HCT116 (cell line): ENCODE measurements around the gene SLC12A4. TPM values are rescaled to one million over a fixed set of nuclear protein-coding genes. Genes with fewer than 3 reads are reported as not detected.

Experiments used
- ATAC-seq: fragments of 200-7000 bp; cut with Tn5 transposase; 2 replicates; pipeline ENCODE4 v1.9.1; 2020; ENCODE audit warnings: mild to moderate bottlenecking, moderate library complexity
- BruUV-seq: library from RNA; stranded (reverse); fragments of 400-500 nt; replicated peaks from 2 replicates; lab custom pipeline; 2021; lab: Mats Ljungman, UMichigan
- CTCF ChIA-PET: fragments of 300-600 bp; sonication (Branson Sonifier 250); formaldehyde crosslinking; loops from one replicate; lab custom pipeline; 2021; ENCODE audit warnings: antibody characterized with exemption; lab: Charles Lee
- POLR2A ChIA-PET: fragments of 300-600, 350-600 bp; sonication (Branson Sonifier 250); formaldehyde crosslinking; loops from one replicate; lab custom pipeline; 2021; ENCODE audit warnings: antibody characterized with exemption; lab: Charles Lee
- RAD21 ChIA-PET, 2 experiments: fragments of 300-600 bp; sonication (Branson Sonifier 250); formaldehyde crosslinking; loops; one replicate each; lab custom pipeline; 2023; ENCODE audit warnings: low total read pairs in 2 of 2; ENCODE audit not compliant: uncharacterized antibody in 2 of 2, unreplicated experiment in 2 of 2, low non-redundant PET in 1 of 2; lab: Charles Lee
- DNase-seq: peaks from one replicate; pipeline ENCODE4 v3.0.0-alpha.2; 2010; ENCODE audit warnings: low read depth, low spot score
- H2AFZ ChIP-seq: fragments of 200-600 bp; shearing (Covaris generic), sonication (generic); 2 replicates; pipeline ENCODE4 v1.6.1; 2017; ENCODE audit warnings: low read depth, mixed run types, mixed read lengths, antibody characterized with exemption, low read length; ENCODE audit not compliant: poor library complexity, severe bottlenecking
- H3K27ac ChIP-seq: 2 replicates; pipeline ENCODE4 v1.5.1; 2012; ENCODE audit warnings: low read depth, low read length
- H3K27me3 ChIP-seq: fragments of 200-600 bp; sonication (generic); 2 replicates; pipeline ENCODE4 v1.6.1; 2016; ENCODE audit warnings: mixed run types, low read length, mixed read lengths; ENCODE audit not compliant: insufficient read depth
- H3K36me3 ChIP-seq, 2 experiments: fragments of 200-500 bp in 1 of 2; fragments of 200-600 bp in 1 of 2; sonication (Bioruptor generic) in 1 of 2; sonication (generic) in 1 of 2; 2 replicates each; pipeline versions ENCODE4 v1.5.1 to v1.6.1; 2014 to 2016; ENCODE audit warnings: low read length in 2 of 2, inconsistent platforms in 1 of 2, mixed read lengths in 1 of 2, mixed run types in 1 of 2; ENCODE audit not compliant: insufficient read depth in 2 of 2, control insufficient read depth in 1 of 2
- H3K4me1 ChIP-seq, 2 experiments: fragments of 200-600 bp in 1 of 2; sonication (generic) in 1 of 2; 2 replicates each; pipeline versions ENCODE4 v1.5.1 to v1.6.1; 2012 to 2017; ENCODE audit warnings: low read length in 2 of 2, inconsistent platforms in 1 of 2, mild to moderate bottlenecking in 1 of 2, mixed read lengths in 1 of 2, mixed run types in 1 of 2, moderate library complexity in 1 of 2; ENCODE audit not compliant: insufficient read depth in 2 of 2, control insufficient read depth in 1 of 2
- H3K4me2 ChIP-seq: fragments of 200-600 bp; sonication (generic); 2 replicates; pipeline ENCODE4 v1.6.1; 2017; ENCODE audit warnings: mixed run types, low read length, mixed read lengths
- H3K4me3 ChIP-seq, 2 experiments: fragments of 200-600 bp in 1 of 2; sonication (generic) in 1 of 2; replicated peaks in 1 of 2; 2 replicates each; pipeline ENCODE4 v1.5.1; 2011 to 2016; ENCODE audit warnings: low read length in 2 of 2, control low read depth in 1 of 2, low read depth in 1 of 2, mild to moderate bottlenecking in 1 of 2, mixed read lengths in 1 of 2, mixed run types in 1 of 2
- H3K79me2 ChIP-seq: fragments of 200-600 bp; sonication (generic); 2 replicates; pipeline ENCODE4 v1.6.1; 2017; ENCODE audit warnings: mild to moderate bottlenecking, mixed run types, low read length, moderate library complexity, mixed read lengths; ENCODE audit not compliant: insufficient read depth
- H3K9ac ChIP-seq: fragments of 200-600 bp; sonication (generic); 2 replicates; pipeline ENCODE4 v1.6.1; 2016; ENCODE audit warnings: low read length, mixed read lengths
- H3K9me2 ChIP-seq: fragments of 200-600 bp; sonication (generic), shearing (Covaris generic); 2 replicates; pipeline ENCODE4 v1.6.1; 2017; ENCODE audit warnings: mixed run types, mild to moderate bottlenecking, moderate library complexity; ENCODE audit not compliant: insufficient read depth
- H3K9me3 ChIP-seq, 2 experiments: fragments of 200-500 bp in 1 of 2; fragments of 200-600 bp in 1 of 2; sonication (Bioruptor generic) in 1 of 2; sonication (generic) in 1 of 2; 2 replicates each; pipeline ENCODE4 v1.6.1; 2014 to 2017; ENCODE audit warnings: low read length in 2 of 2, mixed read lengths in 2 of 2, inconsistent platforms in 1 of 2, low read depth in 1 of 2, mild to moderate bottlenecking in 1 of 2, mixed run types in 1 of 2, moderate library complexity in 1 of 2; ENCODE audit not compliant: control insufficient read depth in 1 of 2, insufficient read depth in 1 of 2
- H4K20me1 ChIP-seq: fragments of 200-600 bp; sonication (generic), shearing (Covaris generic); 2 replicates; pipeline ENCODE4 v1.6.1; 2017; ENCODE audit warnings: mixed run types, mild to moderate bottlenecking, moderate library complexity; ENCODE audit not compliant: insufficient read depth
- CTCF ChIP-seq, 3 experiments: fragments of 200-600 bp in 1 of 3; sonication (generic) in 1 of 3; IDR thresholded peaks in 2 of 3; conservative IDR thresholded peaks in 1 of 3; 2 replicates each; pipeline ENCODE4 v1.5.1; 2012 to 2017; ENCODE audit warnings: low read depth in 2 of 3, low read length in 2 of 3, antibody characterized with exemption in 1 of 3, borderline replicate concordance in 1 of 3, control low read depth in 1 of 3, mild to moderate bottlenecking in 1 of 3, mixed read lengths in 1 of 3, mixed run types in 1 of 3, moderate library complexity in 1 of 3; ENCODE audit not compliant: insufficient read depth in 1 of 3
- EGR1 ChIP-seq: IDR thresholded peaks from 2 replicates; pipeline ENCODE4 v1.6.1; 2012; ENCODE audit warnings: low read depth
- ELF1 ChIP-seq: IDR thresholded peaks from 2 replicates; pipeline ENCODE4 v1.6.1; 2012; ENCODE audit warnings: low read depth, borderline replicate concordance
- EZH2 ChIP-seq: fragments of 200-600 bp; sonication (generic); IDR thresholded peaks from 2 replicates; pipeline ENCODE4 v1.6.1; 2017; ENCODE audit warnings: antibody characterized with exemption, mixed run types
- EZH2phosphoT487 ChIP-seq: fragments of 200-600 bp; IDR thresholded peaks from 2 replicates; pipeline ENCODE4 v1.6.1; 2018; ENCODE audit warnings: antibody characterized with exemption, borderline replicate concordance
- FOSL1 ChIP-seq: IDR thresholded peaks from 2 replicates; pipeline ENCODE4 v1.6.1; 2012; ENCODE audit warnings: low read depth
- POLR2A ChIP-seq: IDR thresholded peaks from 2 replicates; pipeline ENCODE4 v1.7.0; 2011; ENCODE audit warnings: borderline replicate concordance; ENCODE audit not compliant: insufficient read depth, insufficient read length; ENCODE audit errors: extremely low read depth
- POLR2AphosphoS5 ChIP-seq: IDR thresholded peaks from 2 replicates; pipeline ENCODE4 v1.6.1; 2011; ENCODE audit warnings: mild to moderate bottlenecking, low read depth, low read length, moderate library complexity
- RAD21 ChIP-seq: IDR thresholded peaks from 2 replicates; pipeline ENCODE4 v1.6.1; 2012; ENCODE audit warnings: low read depth, mild to moderate bottlenecking
- SIN3A ChIP-seq: IDR thresholded peaks from 2 replicates; pipeline ENCODE4 v1.6.1; 2012; ENCODE audit warnings: low read depth
- SP1 ChIP-seq: IDR thresholded peaks from 2 replicates; pipeline ENCODE4 v1.6.1; 2012; ENCODE audit warnings: low read depth
- TCF7L2 ChIP-seq: IDR thresholded peaks from 2 replicates; pipeline ENCODE4 v1.7.0; 2011; ENCODE audit warnings: borderline replicate concordance, inconsistent platforms; ENCODE audit not compliant: insufficient read depth, insufficient read length; ENCODE audit errors: extremely low read depth
- ZBTB33 ChIP-seq: IDR thresholded peaks from 2 replicates; pipeline ENCODE4 v1.6.1; 2011; ENCODE audit warnings: mild to moderate bottlenecking, low read length, moderate library complexity; ENCODE audit not compliant: insufficient replicate concordance; ENCODE audit errors: extremely low read depth
- ZFX ChIP-seq: fragments of 450-650 bp; IDR thresholded peaks from 2 replicates; pipeline ENCODE4 v1.6.1; 2017
- ZNF274 ChIP-seq: fragments of 200-500 bp; sonication (Bioruptor generic); IDR thresholded peaks from 2 replicates; pipeline ENCODE4 v1.6.1; 2014; ENCODE audit warnings: mild to moderate bottlenecking, low read depth, low read length, inconsistent platforms
- intact Hi-C: fragments of 100-400 bp; cut with micrococcal nuclease; formaldehyde crosslinking; loops from 2 replicates; pipeline ENCODE4 v1.10.0; 2022
- total RNA-seq: library from RNA; stranded (reverse); gene quantifications from one replicate; pipeline ENCODE4 v1.2.1, GENCODE V29; 2021; ENCODE audit not compliant: unreplicated experiment

Gene SLC12A4
- total RNA-seq, 1 experiment from 2014 or later, result 46.0 TPM

- DNase-seq (no peak), ATAC-seq (no peak)
- Histone ChIP-seq H3K9me3 (no peaks in the 10 kb centered on the region), H3K9me2 (no peaks in the 10 kb centered on the region), H4K20me1 (no peaks in the 10 kb centered on the region), H2AFZ (no peak within 1 kb of the TSS), H3K36me3 (no peaks in the 10 kb centered on the region), H3K27me3 (no peaks in the 10 kb centered on the region), H3K4me3 (no peak within 1 kb of the TSS), H3K79me2 (no peaks in the 10 kb centered on the region), H3K4me1 (no peaks in the 10 kb centered on the region), H3K27ac (no peak within 1 kb of the TSS), H3K9ac (no peak within 1 kb of the TSS), H3K4me2 (no peak within 1 kb of the TSS)
- CTCF ChIA-PET, result interaction anchor here (1.4 kb wide), 1 partner anchor 18 kb away, joined by 4 read pairs; the partner anchor contains the start of gene DPEP2
- RAD21 ChIA-PET, result no interaction called here
- POLR2A ChIA-PET, result no interaction called here
- no peak for TF ChIP-seq TCF7L2
- peak in 2 of 3 experiments; percentile 6 to 24; a peak in 1 of 6 replicates for TF ChIP-seq CTCF (IDR thresholded peaks at IDR 0.05 in 2 of 3, conservative IDR thresholded peaks at IDR 0.05 in 1 of 3; ENCODE audit: borderline replicate concordance in 1 of 3, insufficient read depth in 1 of 3, low read depth in 2 of 3, low read length in 2 of 3)
- intact Hi-C loops, result no loop called here
- no TSS peak for BruUV-seq
Observed at GRCh38 chr16:67979955-67980678, 11.7 kb upstream of the SLC12A4 start, which contains the start of gene DPEP3. Gene DPEP3, minus strand, starts transcription at chr16:67980499. Its CDS starts 119 bp downstream, at chr16:67980380.

DNA sequence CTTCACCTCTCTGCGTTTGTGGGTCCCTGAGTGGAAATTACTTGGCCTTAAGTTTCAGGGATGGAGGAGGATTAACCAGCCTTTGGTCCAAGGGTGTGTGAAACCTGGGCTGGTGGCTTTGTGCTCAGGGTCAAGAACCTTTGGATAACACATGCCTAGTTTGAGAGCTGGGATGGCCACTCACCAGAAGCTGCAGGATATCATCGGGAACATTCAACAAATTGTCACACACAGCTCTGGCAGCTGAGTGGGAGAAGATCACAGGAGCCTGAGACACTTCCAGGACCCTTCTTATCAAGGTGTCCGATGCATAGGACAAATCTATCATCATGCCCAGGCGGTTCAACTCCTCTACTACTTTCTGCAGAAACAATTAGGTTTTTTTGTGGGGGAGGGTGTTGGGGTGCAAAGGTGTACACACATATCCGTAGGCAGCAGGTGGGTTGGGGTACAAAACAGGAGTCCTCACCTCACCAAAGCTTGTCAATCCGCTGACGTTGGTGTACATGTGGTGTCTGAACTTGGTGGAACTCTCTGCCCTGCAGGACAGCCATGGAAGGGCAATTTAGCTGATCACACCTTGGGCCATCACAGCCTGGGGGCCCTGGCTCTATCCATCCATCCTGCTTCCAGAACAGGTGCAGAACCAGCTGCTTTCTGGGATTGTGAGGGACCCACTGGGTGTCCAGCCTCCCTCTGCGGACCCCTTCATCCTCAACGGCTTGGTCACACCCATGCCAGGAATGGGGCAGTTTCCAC lies 9.2 kb upstream of the SLC12A4 start:
- H2AFZ ChIP-seq, result no peak overlapping the region
- no peaks in the 10 kb centered on the region for H3K36me3 ChIP-seq
- no peaks in the 10 kb centered on the region for H3K9me2 ChIP-seq
- ChIA-PET RAD21 (no interaction called here), POLR2A (no interaction called here), CTCF (no interaction called here)
- no peak for DNase-seq
- H3K4me3 ChIP-seq, result no peak overlapping the region
- H3K9me3 ChIP-seq, result no peaks in the 10 kb centered on the region
- peak; percentile 57 for ATAC-seq
- no peak overlapping the region for H3K27ac ChIP-seq
- intact Hi-C loops, result no loop called here
- no peaks in the 10 kb centered on the region for H3K4me1 ChIP-seq
- no peaks in the 10 kb centered on the region for H4K20me1 ChIP-seq
- BruUV-seq, result no TSS peak
- no peak overlapping the region for H3K4me2 ChIP-seq
- no peak overlapping the region for H3K9ac ChIP-seq
- H3K27me3 ChIP-seq, result no peaks in the 10 kb centered on the region
- no peaks in the 10 kb centered on the region for H3K79me2 ChIP-seq
- TF ChIP-seq POLR2A (no peak), EZH2phosphoT487 (no peak), SIN3A (no peak), EGR1 (no peak), ZBTB33 (no peak), POLR2AphosphoS5 (no peak), ZFX (no peak), ZNF274 (no peak), ELF1 (no peak), SP1 (no peak), EZH2 (no peak), RAD21 (no peak), FOSL1 (no peak)
